HL-60 (cell line): ENCODE data around the gene TP53AIP1.

Experiments
- DNase-seq, 2 experiments: peaks; one replicate each; pipeline ENCODE4 v3.0.0-alpha.2; 2010 to 2020; ENCODE audit warnings: low read depth in 1 of 2, low spot score in 1 of 2
- H3K27ac ChIP-seq: fragments of 250-450 bp; sonication (Bioruptor Pico); replicated peaks from 2 replicates; pipeline ENCODE4 v1.5.1; 2020; ENCODE audit warnings: mild to moderate bottlenecking, moderate library complexity
- H3K27me3 ChIP-seq: fragments of 250-450 bp; sonication (Bioruptor Pico); 2 replicates; pipeline ENCODE4 v1.5.1; 2021; ENCODE audit warnings: mild to moderate bottlenecking, moderate library complexity; ENCODE audit not compliant: insufficient read depth, poor library complexity, severe bottlenecking
- H3K4me3 ChIP-seq: replicated peaks from 2 replicates; pipeline ENCODE4 v1.5.1; 2011; ENCODE audit warnings: mild to moderate bottlenecking, control low read depth, low read length; ENCODE audit not compliant: insufficient read depth
- CTCF ChIP-seq: IDR thresholded peaks from one replicate; pipeline ENCODE4 v1.5.1; 2011; ENCODE audit warnings: low read length, control low read depth, inconsistent platforms; ENCODE audit not compliant: insufficient read depth
- GABPA ChIP-seq: IDR thresholded peaks from 2 replicates; pipeline ENCODE4 v1.6.1; 2012; ENCODE audit warnings: low read depth
- POLR2AphosphoS5 ChIP-seq: IDR thresholded peaks from 2 replicates; pipeline ENCODE4 v1.6.1; 2012; ENCODE audit warnings: low read depth
- REST ChIP-seq: IDR thresholded peaks from 2 replicates; pipeline ENCODE4 v1.6.1; 2012; ENCODE audit warnings: low read depth; ENCODE audit not compliant: insufficient replicate concordance
- SPI1 ChIP-seq: IDR thresholded peaks from 2 replicates; pipeline ENCODE4 v1.6.1; 2012; ENCODE audit warnings: low read depth, mild to moderate bottlenecking, borderline replicate concordance

Gene TP53AIP1

GRCh38 chr11:128897826-128898225 lies 44.8 kb downstream of the TP53AIP1 start:
- peaks cover 16% of the 10 kb centered on the region for H3K27me3 ChIP-seq
- H3K27ac ChIP-seq, result no peak overlapping the region
- TF ChIP-seq SPI1 (no peak), CTCF (no peak), GABPA (no peak), REST (no peak), POLR2AphosphoS5 (no peak)
- no peak for DNase-seq
- H3K4me3 ChIP-seq, result no peak overlapping the region

GRCh38 chr11:128896356-128896755 lies 46.3 kb downstream of the TP53AIP1 start:
- Histone ChIP-seq H3K27ac (no peak overlapping the region), H3K4me3 (no peak overlapping the region), H3K27me3 (peaks cover 30% of the 10 kb centered on the region)
- no peak for DNase-seq
- TF ChIP-seq POLR2AphosphoS5, result no peak
- no peak for TF ChIP-seq SPI1
- no peak for TF ChIP-seq GABPA
- TF ChIP-seq CTCF, result no peak
- TF ChIP-seq REST, result no peak

GRCh38 chr11:128895526-128895925 lies 47.1 kb downstream of the TP53AIP1 start:
- Histone ChIP-seq H3K27me3 (peaks cover 33% of the 10 kb centered on the region), H3K27ac (no peak overlapping the region), H3K4me3 (no peak overlapping the region)
- DNase-seq, result no peak
- TF ChIP-seq GABPA, result no peak
- TF ChIP-seq CTCF, result no peak
- TF ChIP-seq POLR2AphosphoS5, result no peak
- no peak for TF ChIP-seq SPI1
- TF ChIP-seq REST, result no peak
